CD4-positive, CD25-positive, alpha-beta regulatory T cell (primary cell): ENCODE results near the gene PEX11G. TPM values are rescaled to one million over a fixed set of nuclear protein-coding genes. Genes with fewer than 3 reads are reported as not detected.

Source experiments
- ATAC-seq, 2 donors: fragments of 150-1000 bp; cut with Tn5 transposase; one replicate each; pipeline ENCODE4 v1.10.0; 2021; ENCODE audit warnings: low read depth in 2 of 2, moderate number of reproducible peaks in 2 of 2, moderate library complexity in 1 of 2
- DNase-seq, 3 donors: peaks; one replicate each; pipeline versions ENCODE4 v3.0.0 to v3.0.0-alpha.2; 2012 to 2022; ENCODE audit warnings: mixed read lengths in 1 of 3
- H3K27ac ChIP-seq: one replicate; pipeline ENCODE4 v1.7.0; 2013; ENCODE audit warnings: mild to moderate bottlenecking, low read length; ENCODE audit not compliant: insufficient read depth, poor library complexity, severe bottlenecking
- H3K27me3 ChIP-seq: one replicate; pipeline ENCODE4 v1.7.0; 2013; ENCODE audit warnings: low read length; ENCODE audit not compliant: control insufficient read depth, insufficient read depth
- H3K36me3 ChIP-seq: one replicate; pipeline ENCODE4 v1.7.0; 2013; ENCODE audit warnings: mild to moderate bottlenecking, low read length, moderate library complexity; ENCODE audit not compliant: control insufficient read depth, insufficient read depth
- H3K4me1 ChIP-seq: 2 replicates; pipeline ENCODE4 v1.7.0; 2013; ENCODE audit warnings: mild to moderate bottlenecking, low read length; ENCODE audit not compliant: insufficient read depth, control insufficient read depth, poor library complexity, severe bottlenecking
- H3K4me3 ChIP-seq: one replicate; pipeline ENCODE4 v1.7.0; 2013; ENCODE audit warnings: low read depth, mild to moderate bottlenecking, low read length, moderate library complexity
- H3K9me3 ChIP-seq, 2 experiments: 1 replicate in 1 of 2; 2 replicates in 1 of 2; pipeline ENCODE4 v1.7.0; 2013; ENCODE audit warnings: low read length in 2 of 2, mild to moderate bottlenecking in 1 of 2, moderate library complexity in 1 of 2; ENCODE audit not compliant: control insufficient read depth in 2 of 2
- H3K27ac Mint-ChIP-seq, 3 donors: one replicate each; pipeline ENCODE4 v1.8.0; 2020 to 2022; ENCODE audit warnings: mild to moderate bottlenecking in 3 of 3, mixed read lengths in 3 of 3, moderate library complexity in 2 of 3
- H3K27me3 Mint-ChIP-seq: one replicate; pipeline ENCODE4 v1.8.0; 2022; ENCODE audit warnings: mild to moderate bottlenecking, mixed read lengths
- H3K36me3 Mint-ChIP-seq: one replicate; pipeline ENCODE4 v1.8.0; 2020; ENCODE audit warnings: mixed read lengths
- H3K4me1 Mint-ChIP-seq, 4 donors: one replicate each; pipeline ENCODE4 v1.8.0; 2020 to 2022; ENCODE audit warnings: mixed read lengths in 4 of 4, mild to moderate bottlenecking in 1 of 4
- H3K4me3 Mint-ChIP-seq, 4 donors: one replicate each; pipeline ENCODE4 v1.8.0; 2020 to 2022; ENCODE audit warnings: mild to moderate bottlenecking in 4 of 4, mixed read lengths in 4 of 4, moderate library complexity in 3 of 4
- H3K9me3 Mint-ChIP-seq, 7 donors: one replicate each; pipeline ENCODE4 v1.8.0; 2020 to 2022; ENCODE audit warnings: mixed read lengths in 7 of 7, mild to moderate bottlenecking in 3 of 7, moderate library complexity in 2 of 7
- polyA plus RNA-seq, 4 donors: library from polyadenylated mRNA; unstranded; fragments of 300-500 nt; fragmentation: Illumina TruSeq; gene quantifications; one replicate each; pipeline ENCODE4 v1.2.3, GENCODE V29; 2021
- total RNA-seq: library from RNA; stranded (reverse); gene quantifications from one replicate; pipeline ENCODE4 v1.2.3, GENCODE V29; 2022

PEX11G gene
- total and polyA plus RNA-seq, 5 donors from 2014 or later: 0.23 to 1.5 (median 0.76) TPM; not detected in 1

DNA sequence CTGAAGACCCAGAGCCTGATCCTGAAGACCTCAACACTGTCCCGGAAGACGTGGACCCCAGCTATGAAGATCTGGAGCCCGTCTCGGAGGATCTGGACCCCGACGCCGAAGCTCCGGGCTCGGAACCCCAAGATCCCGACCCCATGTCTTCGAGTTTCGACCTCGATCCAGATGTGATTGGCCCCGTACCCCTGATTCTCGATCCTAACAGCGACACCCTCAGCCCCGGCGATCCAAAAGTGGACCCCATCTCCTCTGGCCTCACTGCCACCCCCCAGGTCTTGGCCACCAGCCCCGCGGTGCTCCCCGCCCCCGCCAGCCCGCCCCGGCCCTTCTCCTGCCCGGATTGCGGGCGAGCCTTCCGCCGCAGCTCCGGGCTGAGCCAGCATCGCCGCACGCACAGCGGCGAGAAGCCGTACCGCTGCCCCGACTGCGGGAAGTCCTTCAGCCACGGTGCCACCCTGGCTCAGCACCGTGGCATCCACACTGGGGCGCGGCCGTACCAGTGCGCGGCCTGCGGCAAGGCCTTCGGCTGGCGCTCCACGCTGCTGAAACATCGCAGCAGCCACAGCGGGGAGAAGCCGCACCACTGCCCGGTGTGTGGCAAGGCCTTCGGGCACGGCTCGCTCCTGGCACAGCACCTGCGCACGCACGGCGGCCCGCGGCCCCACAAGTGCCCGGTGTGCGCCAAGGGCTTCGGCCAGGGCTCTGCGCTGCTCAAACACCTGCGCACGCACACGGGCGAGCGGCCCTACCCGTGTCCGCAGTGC lies 30.7 kb upstream of the PEX11G start:
- H3K27me3 Mint-ChIP-seq: peaks cover 36% of the 10 kb centered on the region
- peaks cover 15% of the 10 kb centered on the region for H3K27me3 ChIP-seq
- H3K36me3 ChIP-seq: no peaks in the 10 kb centered on the region
- no peaks in the 10 kb centered on the region for H3K36me3 Mint-ChIP-seq
- H3K9me3 Mint-ChIP-seq: peaks cover 0 to 5% (median 0%) of the 10 kb centered on the region in 7 donors
- H3K4me1 ChIP-seq: peaks cover 21% of the 10 kb centered on the region
- peak overlapping the region in 1 of 4 donors; percentile 75 for H3K4me3 Mint-ChIP-seq
- ATAC-seq (no peak), DNase-seq (no peak)
- no peaks in the 10 kb centered on the region for H3K9me3 ChIP-seq
- H3K27ac Mint-ChIP-seq: no peak overlapping the region
- H3K4me1 Mint-ChIP-seq: peaks cover 8 to 34% (median 19%) of the 10 kb centered on the region in 4 donors
- no peak overlapping the region for H3K4me3 ChIP-seq
- H3K27ac ChIP-seq: no peak overlapping the region

DNA sequence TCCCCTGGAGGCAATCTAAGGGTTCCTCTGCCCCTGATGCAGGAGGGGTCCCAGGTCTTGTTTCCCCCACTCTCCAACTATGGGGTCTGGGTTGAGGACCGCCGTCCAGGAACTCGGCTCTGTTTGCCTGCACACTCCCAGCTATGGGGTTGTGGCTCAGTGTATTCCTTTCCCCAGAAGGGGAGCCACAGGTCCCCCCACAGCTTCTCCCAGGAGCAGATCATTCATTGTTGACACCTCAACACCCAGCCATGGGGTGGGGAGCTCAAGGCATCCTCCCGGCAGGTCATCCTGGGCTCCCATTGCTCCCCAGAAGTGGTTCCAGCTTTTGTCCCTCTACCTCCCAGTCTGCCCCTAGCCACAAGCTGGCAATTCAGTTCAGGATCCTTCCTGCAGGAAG lies 28.0 kb upstream of the PEX11G start:
- Histone ChIP-seq H3K27ac (no peak overlapping the region), H3K9me3 (no peaks in the 10 kb centered on the region), H3K4me3 (no peak overlapping the region), H3K27me3 (peaks cover 24% of the 10 kb centered on the region), H3K36me3 (no peaks in the 10 kb centered on the region), H3K4me1 (peaks cover 6% of the 10 kb centered on the region)
- Mint-ChIP-seq H3K4me1 (peaks cover 5 to 23% (median 12%) of the 10 kb centered on the region in 4 donors), H3K4me3 (peak overlapping the region in 3 of 4 donors; percentile 46 to 79 (median 71)), H3K27ac (no peak overlapping the region), H3K27me3 (peaks cover 56% of the 10 kb centered on the region), H3K36me3 (no peaks in the 10 kb centered on the region), H3K9me3 (peaks cover 0 to 7% (median 0%) of the 10 kb centered on the region in 7 donors)
- DNase-seq (no peak), ATAC-seq (no peak)

DNA sequence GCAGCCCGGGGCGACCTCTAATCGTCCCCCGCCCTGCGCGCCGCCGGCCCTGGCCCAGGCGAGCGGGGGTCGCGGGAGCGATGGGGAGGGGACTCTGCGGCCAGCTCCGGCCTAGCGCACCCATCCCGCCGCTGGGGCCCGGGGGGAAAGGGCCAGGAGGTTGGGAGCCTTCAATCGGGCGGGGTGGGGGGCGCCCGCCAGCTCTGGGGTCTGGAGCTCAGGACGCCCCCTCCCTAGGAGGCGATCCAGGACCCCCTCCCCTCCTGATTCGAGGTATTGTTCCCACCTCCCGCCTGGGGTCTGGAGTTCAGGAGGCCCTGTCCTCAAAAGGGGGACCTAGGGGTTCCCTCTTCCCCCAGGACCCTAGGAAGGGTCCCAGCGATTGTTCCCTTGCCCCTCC lies 27.5 kb upstream of the PEX11G start:
- H3K36me3 Mint-ChIP-seq: no peaks in the 10 kb centered on the region
- Histone ChIP-seq H3K4me3 (no peak overlapping the region), H3K27ac (no peak overlapping the region), H3K4me1 (peaks cover 5% of the 10 kb centered on the region), H3K9me3 (no peaks in the 10 kb centered on the region), H3K27me3 (peaks cover 24% of the 10 kb centered on the region), H3K36me3 (no peaks in the 10 kb centered on the region)
- H3K27ac Mint-ChIP-seq: no peak overlapping the region
- peaks cover 56% of the 10 kb centered on the region for H3K27me3 Mint-ChIP-seq
- H3K4me3 Mint-ChIP-seq: peak overlapping the region in 3 of 4 donors; percentile 46 to 79 (median 71)
- ATAC-seq: no peak
- H3K9me3 Mint-ChIP-seq: peaks cover 0 to 7% (median 0%) of the 10 kb centered on the region in 7 donors
- no peak for DNase-seq
- H3K4me1 Mint-ChIP-seq: peaks cover 4 to 20% (median 8%) of the 10 kb centered on the region in 4 donors

- H3K27ac ChIP-seq: no peak within 1 kb of the TSS
- peaks cover 5% of the 10 kb centered on the region for H3K4me1 ChIP-seq
- Mint-ChIP-seq H3K4me3 (peak within 1 kb of the TSS; percentile 46 to 79 (median 74)), H3K36me3 (no peaks in the 10 kb centered on the region), H3K4me1 (peaks cover 4 to 18% (median 6%) of the 10 kb centered on the region in 4 donors), H3K27ac (peak within 1 kb of the TSS in 2 of 3 donors; percentile 17 to 97), H3K27me3 (peaks cover 51% of the 10 kb centered on the region), H3K9me3 (peaks cover 0 to 7% (median 0%) of the 10 kb centered on the region in 7 donors)
- H3K4me3 ChIP-seq: no peak within 1 kb of the TSS
- no peaks in the 10 kb centered on the region for H3K9me3 ChIP-seq
- H3K27me3 ChIP-seq: peaks cover 24% of the 10 kb centered on the region
- DNase-seq (peak in 1 of 3 donors; percentile 23), ATAC-seq (peak in 1 of 2 donors; percentile 51)
- no peaks in the 10 kb centered on the region for H3K36me3 ChIP-seq
These were observed 26.9 kb upstream of the PEX11G start, which contains the start of gene ZNF358 for GRCh38 chr19:7515645-7516151. Gene ZNF358, plus strand, starts transcription at chr19:7516103. Its CDS starts 3,140 bp downstream, at chr19:7519243.

DNA sequence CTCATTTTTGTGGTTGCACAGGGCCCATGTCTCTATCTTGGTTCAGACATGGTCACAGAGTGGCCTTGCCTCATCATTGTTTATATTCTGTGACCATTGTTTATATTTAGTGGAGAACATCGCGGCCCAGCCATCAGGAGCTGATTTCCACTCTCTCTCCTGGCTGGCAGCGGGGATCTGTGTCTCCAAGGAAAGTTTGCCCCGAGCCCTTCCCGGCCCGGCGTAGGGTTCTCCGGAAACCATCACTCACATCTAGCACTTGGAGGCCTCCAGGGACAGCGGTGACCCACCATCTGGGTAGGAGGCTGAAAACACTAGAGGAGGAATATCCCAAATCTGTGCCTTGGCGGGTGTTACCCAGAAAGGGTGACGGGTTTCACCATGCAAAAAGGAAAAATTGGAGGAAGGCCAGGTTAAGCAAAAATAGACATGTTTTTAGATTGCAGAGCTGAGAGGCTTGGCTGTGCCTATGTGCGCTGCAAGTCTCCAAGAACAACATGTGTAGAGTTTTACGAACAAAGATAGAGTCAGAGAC lies 26.3 kb upstream of the PEX11G start:
- peaks cover 5% of the 10 kb centered on the region for H3K4me1 ChIP-seq
- no peak overlapping the region for H3K27ac ChIP-seq
- Mint-ChIP-seq H3K4me3 (peak overlapping the region in 3 of 4 donors; percentile 40 to 73 (median 71)), H3K4me1 (peaks cover 4 to 18% (median 6%) of the 10 kb centered on the region in 4 donors), H3K36me3 (no peaks in the 10 kb centered on the region), H3K27ac (peak overlapping the region in 2 of 3 donors; percentile 17 to 97), H3K9me3 (peaks cover 0 to 7% (median 0%) of the 10 kb centered on the region in 7 donors), H3K27me3 (peaks cover 51% of the 10 kb centered on the region)
- no peak for DNase-seq
- no peaks in the 10 kb centered on the region for H3K36me3 ChIP-seq
- H3K9me3 ChIP-seq: no peaks in the 10 kb centered on the region
- no peak for ATAC-seq
- H3K4me3 ChIP-seq: no peak overlapping the region
- peaks cover 24% of the 10 kb centered on the region for H3K27me3 ChIP-seq

DNA sequence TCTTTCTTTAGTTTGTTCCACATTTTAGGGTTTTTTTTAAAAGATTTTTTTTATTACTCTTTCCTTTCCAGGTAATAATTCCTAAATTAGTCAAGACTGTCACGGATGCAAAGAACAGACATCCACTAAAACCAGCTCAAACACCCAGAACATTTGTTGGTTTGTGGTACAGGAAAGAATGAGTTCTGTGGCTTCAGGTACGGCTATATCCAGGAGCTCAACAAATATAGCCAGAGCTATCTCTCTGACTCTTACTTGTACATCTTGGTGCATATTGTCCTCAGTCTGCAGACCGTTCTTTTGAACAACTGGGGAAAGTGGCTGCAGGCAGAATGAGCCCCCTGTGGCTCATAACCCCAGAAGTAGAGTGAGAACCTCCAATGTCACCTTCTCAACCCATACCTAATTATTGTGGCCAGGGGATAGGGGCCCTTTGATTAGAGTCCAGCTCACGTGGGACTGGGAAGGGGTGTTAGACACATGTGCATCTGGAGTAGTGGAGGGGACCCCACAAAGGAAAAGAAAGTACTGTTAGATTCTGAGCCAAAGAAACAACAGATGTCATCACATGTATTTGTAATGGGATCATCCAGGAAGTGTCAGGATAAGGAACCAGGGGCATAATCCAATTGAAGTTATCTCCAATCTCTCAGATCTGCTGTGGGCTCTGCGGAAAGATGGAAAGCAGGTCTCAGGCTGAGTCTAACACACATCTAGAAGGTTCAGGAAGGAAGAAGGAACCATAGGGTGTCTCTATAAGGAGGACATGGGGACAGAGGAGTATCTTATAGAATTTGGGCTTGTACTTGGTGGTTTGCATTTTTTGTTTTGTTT lies 25.2 kb upstream of the PEX11G start:
- ATAC-seq (no peak), DNase-seq (no peak)
- Histone ChIP-seq H3K27ac (no peak overlapping the region), H3K27me3 (peaks cover 24% of the 10 kb centered on the region), H3K4me1 (peaks cover 5% of the 10 kb centered on the region), H3K9me3 (no peaks in the 10 kb centered on the region), H3K36me3 (no peaks in the 10 kb centered on the region), H3K4me3 (no peak overlapping the region)
- peaks cover 4 to 18% (median 6%) of the 10 kb centered on the region in 4 donors for H3K4me1 Mint-ChIP-seq
- no peak overlapping the region for H3K27ac Mint-ChIP-seq
- peaks cover 56% of the 10 kb centered on the region for H3K27me3 Mint-ChIP-seq
- no peaks in the 10 kb centered on the region for H3K36me3 Mint-ChIP-seq
- H3K4me3 Mint-ChIP-seq: peak overlapping the region in 3 of 4 donors; percentile 36 to 56 (median 40)
- H3K9me3 Mint-ChIP-seq: peaks cover 0 to 10% (median 0%) of the 10 kb centered on the region in 7 donors

DNA sequence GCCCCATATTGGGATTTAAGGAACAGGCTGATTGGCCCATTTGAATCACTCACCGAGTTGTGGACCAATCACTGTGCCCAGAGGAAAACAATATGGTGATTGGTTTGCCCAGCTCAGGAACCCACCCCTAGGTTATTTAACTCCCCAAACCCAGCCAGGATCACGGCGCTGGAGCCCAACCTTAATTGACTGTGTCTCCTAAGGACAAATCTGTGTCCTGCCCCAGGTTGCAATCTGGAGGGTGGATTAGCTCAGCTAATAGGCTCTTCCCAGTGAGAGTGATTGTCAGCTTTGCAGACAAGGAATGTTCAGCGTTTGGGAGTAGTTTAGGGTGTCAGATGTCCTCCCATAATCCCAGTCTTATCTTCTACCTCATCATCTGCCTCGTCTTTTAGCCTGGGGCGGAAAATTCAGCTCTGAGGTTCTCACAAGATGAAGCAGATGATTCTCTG lies 23.6 kb upstream of the PEX11G start:
- peaks cover 0 to 6% (median 0%) of the 10 kb centered on the region in 7 donors for H3K9me3 Mint-ChIP-seq
- H3K27me3 ChIP-seq: peaks cover 22% of the 10 kb centered on the region
- DNase-seq (no peak), ATAC-seq (no peak)
- H3K36me3 ChIP-seq: no peaks in the 10 kb centered on the region
- no peak overlapping the region for H3K4me3 ChIP-seq
- H3K27ac Mint-ChIP-seq: no peak overlapping the region
- no peaks in the 10 kb centered on the region for H3K9me3 ChIP-seq
- H3K4me1 ChIP-seq: peaks cover 5% of the 10 kb centered on the region
- H3K27me3 Mint-ChIP-seq: peaks cover 55% of the 10 kb centered on the region
- H3K36me3 Mint-ChIP-seq: no peaks in the 10 kb centered on the region
- no peak overlapping the region for H3K27ac ChIP-seq
- H3K4me1 Mint-ChIP-seq: peaks cover 4 to 16% (median 6%) of the 10 kb centered on the region in 4 donors
- H3K4me3 Mint-ChIP-seq: no peak overlapping the region
